K562 (cell line): Measurements from ENCODE around the gene NUTF2. TPM values are rescaled to one million over a fixed set of nuclear protein-coding genes. Genes with fewer than 3 reads are reported as not detected.

Source experiments
- DPF2 ChIP-seq: fragments of 450-650 bp; IDR thresholded peaks from 2 replicates; pipeline ENCODE4 v1.6.1; 2016
- FOXA3 ChIP-seq, 2 experiments: fragments of 450-650 bp in 1 of 2; sonication (generic) in 1 of 2; formaldehyde crosslinking; IDR thresholded peaks in 1 of 2; conservative IDR thresholded peaks in 1 of 2; 2 replicates each; pipeline versions ENCODE4 v1.4.0 to v1.8.0; 2020 to 2022; ENCODE audit warnings: mild to moderate bottlenecking in 2 of 2, missing genetic modification reagents in 1 of 2
- ID3 ChIP-seq, 2 experiments: fragments of 250-450 bp in 1 of 2; fragments of 450-650 bp in 1 of 2; sonication (Bioruptor Pico) in 1 of 2; IDR thresholded peaks; 2 replicates each; pipeline versions ENCODE4 v1.6.1 to v1.8.0; 2016 to 2021; ENCODE audit warnings: mild to moderate bottlenecking in 2 of 2, moderate library complexity in 2 of 2, missing compliant biosample characterization in 1 of 2, missing genetic modification characterization in 1 of 2
- JUN ChIP-seq, 2 experiments: sonication (generic) in 1 of 2; formaldehyde crosslinking in 1 of 2; IDR thresholded peaks; 2 replicates each; pipeline versions ENCODE4 v1.6.1 to v1.8.0; 2012 to 2022; ENCODE audit warnings: borderline replicate concordance in 2 of 2, mild to moderate bottlenecking in 2 of 2, improper control_type of control experiment in 1 of 2, low read depth in 1 of 2, low read length in 1 of 2, missing genetic modification reagents in 1 of 2
- MAFK ChIP-seq: IDR thresholded peaks from 2 replicates; pipeline ENCODE4 v1.6.1; 2011; ENCODE audit warnings: low read length, improper control_type of control experiment
- PHB ChIP-seq: fragments of 250-450 bp; sonication (Bioruptor Pico); IDR thresholded peaks from 2 replicates; pipeline ENCODE4 v1.5.0; 2021
- SFPQ ChIP-seq: fragments of 200-400 bp; formaldehyde crosslinking; IDR thresholded peaks from 2 replicates; pipeline ENCODE4 v1.6.1; 2017; ENCODE audit warnings: mild to moderate bottlenecking, low read depth, low read length, moderate library complexity
- TEAD4 ChIP-seq, 2 experiments: sonication (generic) in 1 of 2; formaldehyde crosslinking in 1 of 2; IDR thresholded peaks; 2 replicates each; pipeline versions ENCODE4 v1.6.1 to v1.8.0; 2012 to 2022; ENCODE audit warnings: borderline replicate concordance in 1 of 2, inconsistent platforms in 1 of 2, low read length in 1 of 2, mild to moderate bottlenecking in 1 of 2, missing genetic modification reagents in 1 of 2
- ZNF143 ChIP-seq: sonication (generic); formaldehyde crosslinking; IDR thresholded peaks from 2 replicates; pipeline ENCODE4 v1.9.0; 2022; ENCODE audit warnings: mild to moderate bottlenecking, missing genetic modification reagents
- ZNF785 ChIP-seq: fragments of 250-450 bp; sonication (Bioruptor Pico); IDR thresholded peaks from 2 replicates; pipeline ENCODE4 v1.4.0; 2020; ENCODE audit warnings: mild to moderate bottlenecking
- ZSCAN32 ChIP-seq: fragments of 450-650 bp; formaldehyde crosslinking; IDR thresholded peaks from 2 replicates; pipeline ENCODE4 v1.4.0; 2020; ENCODE audit warnings: mild to moderate bottlenecking, moderate library complexity
- polyA plus RNA-seq, 8 experiments: library from polyadenylated mRNA; depleted of rRNA in 4 of 8; stranded (reverse) in 5 of 8; unstranded in 3 of 8; fragments of >200 nt; fragmentation: Nextera tagmentation in 2 of 8; fragmentation: Illumina TruSeq in 1 of 8; extraction: Ambion mirVana in 2 of 8; extraction: Trizol in 1 of 8; gene quantifications; 2 replicates each; pipeline versions ENCODE4 v1.2.1 to v1.2.3, GENCODE V29; 2011 to 2014; ENCODE audit warnings: inconsistent platforms in 1 of 8, missing spikeins in 1 of 8
- total RNA-seq, 7 experiments: library from RNA; depleted of rRNA in 6 of 7; stranded (reverse); fragments of >200 nt in 6 of 7; fragmentation: Illumina TruSeq in 2 of 7; extraction: Trizol in 2 of 7; gene quantifications; 2 replicates each; pipeline versions ENCODE4 v1.2.1 to v1.2.3, GENCODE V29; 2011 to 2021; ENCODE audit warnings: low replicate concordance in 1 of 7

Gene NUTF2
- total and polyA plus RNA-seq, 9 of the 15 experiments (the other 6 are each of a cell fraction or from before 2014, with no cell fraction given) = 106 to 248 (median 147) TPM

- TF ChIP-seq ID3 (CRISPR knock-in tag; IDR thresholded peaks at IDR 0.05) (no peak), ID3 (tag; IDR thresholded peaks at IDR 0.05) (no peak), FOXA3 (CRISPR knock-in tag; conservative IDR thresholded peaks at IDR 0.05 in 1 of 2, IDR thresholded peaks at IDR 0.05 in 1 of 2) (0 out of 4 replicates have a peak, but pooled peaks have one; percentile 22 to 71), ZNF785 (CRISPR knock-in tag) (no peak), PHB (CRISPR knock-in tag) (no peak), DPF2 (0 out of 2 replicates have a peak, but pooled peaks have one; percentile 42), ZSCAN32 (CRISPR knock-in tag) (no peak), MAFK (0 out of 2 replicates have a peak, but pooled peaks have one; percentile 20), SFPQ (no peak), JUN (IDR thresholded peaks at IDR 0.05; ENCODE audit: borderline replicate concordance, low read depth, low read length) (peak; percentile 46; the same call in 1 of the 2 replicates), JUN (CRISPR knock-in tag; IDR thresholded peaks at IDR 0.05; ENCODE audit: borderline replicate concordance) (no peak), TEAD4 (IDR thresholded peaks at IDR 0.05; ENCODE audit: low read length) (peak; percentile 42), TEAD4 (CRISPR knock-in tag; IDR thresholded peaks at IDR 0.05; ENCODE audit: borderline replicate concordance) (no peak), ZNF143 (CRISPR knock-in tag) (no peak)
These were observed 11.0 kb downstream of the NUTF2 start (continued) for GRCh38 chr16:67857547-67858233.
